HG02970 (cell line): ENCODE results near the gene GJA10.

Experiments used
- ATAC-seq: cut with Tn5 transposase; IDR thresholded peaks from one replicate; pipeline ENCODE4 v1.9.1; 2021; ENCODE audit warnings: mild to moderate bottlenecking, moderate library complexity, moderate number of reproducible peaks; ENCODE audit not compliant: unreplicated experiment, low FRiP score

Gene GJA10

DNA sequence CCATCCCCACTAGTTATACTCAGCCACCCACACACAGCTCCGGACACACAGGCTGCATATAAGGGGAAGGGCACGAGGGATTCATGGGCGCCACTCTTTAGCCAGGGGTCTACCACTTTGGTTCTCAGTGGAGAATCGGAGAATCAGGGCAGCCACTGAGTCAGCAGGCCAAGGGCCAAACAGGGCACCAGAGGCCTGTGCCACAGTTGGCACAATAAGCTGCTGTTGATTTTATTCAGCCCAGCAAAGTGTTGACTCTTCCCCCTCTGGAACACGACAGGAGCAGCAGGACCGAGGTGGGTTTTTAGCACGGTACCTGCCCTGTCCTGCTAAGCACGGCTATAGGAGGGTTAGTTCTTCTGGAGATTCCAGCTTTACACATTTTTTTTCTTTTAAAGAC lies 48.3 kb downstream of the GJA10 start:
- no peak for ATAC-seq

GRCh38 chr6:89944181-89944755 lies 50.0 kb downstream of the GJA10 start:
- no peak for ATAC-seq

DNA sequence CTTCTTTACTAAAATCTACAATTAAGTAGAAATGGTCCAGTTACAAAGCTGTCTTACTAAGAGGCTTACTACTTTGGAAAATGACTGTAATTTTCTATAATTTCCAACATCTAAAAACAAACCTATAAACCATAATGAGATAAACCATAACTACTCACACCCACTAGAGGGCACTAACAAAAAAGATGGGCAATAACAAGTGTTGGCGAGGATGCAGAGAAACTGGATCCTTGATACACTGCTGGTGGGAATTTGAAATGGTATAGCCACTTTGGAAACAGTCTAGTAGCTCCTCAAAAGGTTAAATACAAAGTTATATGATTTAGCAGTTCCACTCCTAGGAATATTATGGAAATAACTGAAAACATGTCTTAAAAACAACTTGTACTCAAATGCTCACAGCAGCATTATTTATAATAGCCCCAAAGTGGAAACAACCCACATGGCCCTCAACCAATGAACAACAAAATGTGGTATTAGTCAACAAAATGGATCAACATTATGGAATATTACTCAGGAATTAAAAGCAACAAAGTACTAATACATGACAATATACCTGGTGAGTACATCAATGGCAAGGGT lies 50.6 kb downstream of the GJA10 start:
- ATAC-seq: no peak
